ENCODE data around the gene GRIN3B.
"Not testable (repeated sequence)": the region's sequence is repeated elsewhere in the genome, so short reads cannot be mapped to it uniquely, and the experiment has no call there.

The GRIN3B gene

DNA sequence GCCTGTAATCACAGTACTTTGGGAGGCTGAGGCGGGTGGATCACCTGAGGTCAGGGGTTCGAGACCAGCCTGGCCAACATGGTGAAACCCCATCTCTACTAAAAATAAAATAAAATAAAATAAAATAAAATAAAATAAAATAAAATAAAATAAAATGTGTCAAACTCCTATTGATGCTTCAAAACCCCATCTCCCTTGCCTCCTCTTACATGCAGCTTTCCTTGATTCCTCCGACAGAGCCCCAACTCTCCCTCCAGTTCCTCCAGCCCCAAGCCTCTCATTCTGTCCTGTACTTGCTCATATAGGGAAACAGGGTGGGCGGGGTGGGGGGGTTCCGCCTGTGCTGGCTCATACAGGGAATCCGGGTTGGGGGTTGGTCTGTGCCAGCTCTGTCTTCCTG, 24.9 kb downstream of the GRIN3B start:
- DNase-seq = not testable (repeated sequence)

DNA sequence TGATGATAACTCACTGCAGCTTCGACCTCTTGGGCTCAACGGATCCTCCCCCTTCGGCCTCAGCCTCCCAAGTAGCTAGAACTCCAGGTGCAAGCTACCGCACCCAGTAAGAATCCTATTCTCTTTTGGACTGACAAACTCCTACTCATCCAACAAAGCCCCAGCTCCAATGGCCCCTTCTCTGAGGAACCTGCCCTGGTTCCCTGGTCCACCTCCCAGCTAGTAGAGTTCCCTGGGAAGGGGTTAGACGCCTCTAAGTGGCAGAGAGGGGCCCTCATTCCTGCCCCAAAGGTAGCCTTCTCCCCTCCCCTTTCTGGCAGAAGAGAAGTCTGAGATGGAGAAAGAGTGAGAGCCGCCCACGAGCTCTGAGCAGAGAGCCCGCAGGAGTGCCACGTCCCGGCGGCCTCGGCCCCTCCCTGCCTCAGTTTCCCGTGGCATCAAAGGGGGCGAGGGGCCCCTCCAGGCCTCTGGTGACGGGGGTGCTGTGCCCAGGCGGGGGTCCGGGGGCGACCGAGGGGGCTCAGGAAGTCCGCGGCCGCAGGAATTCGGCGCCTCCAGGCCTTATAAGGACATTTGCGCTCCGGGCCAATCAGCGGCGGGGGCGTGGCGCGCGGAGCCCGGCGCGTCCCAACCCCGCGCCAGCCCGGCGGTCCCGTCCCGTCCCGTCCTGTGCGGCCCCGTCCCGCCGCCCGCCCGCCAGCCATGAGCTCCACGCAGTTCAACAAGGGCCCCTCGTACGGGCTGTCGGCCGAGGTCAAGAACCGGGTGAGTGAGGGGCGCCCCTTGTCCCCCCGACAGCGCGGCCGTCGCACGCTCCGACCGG, 26.0 kb downstream of the GRIN3B start, which contains the start of gene CNN2:
TSS of gene CNN2 (plus strand) at position 649 of the 823 bp plus-strand sequence. CDS start at position 703, 54 bp downstream.
- DNase-seq = peak; percentile 17

DNA sequence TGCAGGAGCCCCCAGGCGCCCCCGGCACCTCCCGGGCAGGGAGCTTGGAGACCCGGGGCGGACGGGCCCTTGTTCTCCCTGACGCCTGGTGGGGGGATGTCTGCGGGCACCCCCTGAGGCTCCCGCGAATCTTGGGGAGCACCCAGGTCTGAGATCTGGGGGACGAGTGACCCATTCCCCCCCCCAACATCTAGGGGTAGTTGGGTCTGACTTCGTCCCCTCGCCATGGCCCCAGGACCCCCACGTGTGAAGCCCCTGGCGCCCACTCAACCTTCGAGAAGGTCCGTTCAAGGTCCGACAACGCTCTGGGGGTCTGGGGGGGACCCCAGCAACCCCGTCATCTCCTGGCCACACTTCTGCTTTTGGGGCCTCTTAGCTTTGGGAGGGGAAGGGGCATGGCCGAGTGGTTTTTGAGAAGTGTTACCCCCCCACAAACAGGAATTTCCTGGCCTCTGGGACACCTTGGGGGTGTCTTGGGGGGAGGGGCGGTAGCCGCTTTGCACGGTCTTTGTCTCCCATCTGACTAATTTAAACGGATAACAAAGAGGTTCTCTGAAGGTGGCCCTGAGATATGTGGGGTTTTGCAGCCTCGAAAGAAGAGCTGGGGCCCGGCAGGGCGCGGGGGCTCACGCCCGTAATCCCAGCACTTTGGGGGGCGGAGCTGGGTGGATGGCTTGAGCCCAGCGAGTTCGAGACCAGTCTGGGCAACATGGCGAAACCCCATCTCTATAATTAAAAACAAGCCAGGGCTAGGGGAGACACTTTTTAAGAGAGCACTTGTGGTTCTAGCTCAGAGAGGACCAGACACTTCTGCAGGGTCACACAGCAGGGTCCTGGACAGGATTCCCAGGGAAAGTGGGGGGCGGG, 26.8 kb downstream of the GRIN3B start:
- DNase-seq = no peak

DNA sequence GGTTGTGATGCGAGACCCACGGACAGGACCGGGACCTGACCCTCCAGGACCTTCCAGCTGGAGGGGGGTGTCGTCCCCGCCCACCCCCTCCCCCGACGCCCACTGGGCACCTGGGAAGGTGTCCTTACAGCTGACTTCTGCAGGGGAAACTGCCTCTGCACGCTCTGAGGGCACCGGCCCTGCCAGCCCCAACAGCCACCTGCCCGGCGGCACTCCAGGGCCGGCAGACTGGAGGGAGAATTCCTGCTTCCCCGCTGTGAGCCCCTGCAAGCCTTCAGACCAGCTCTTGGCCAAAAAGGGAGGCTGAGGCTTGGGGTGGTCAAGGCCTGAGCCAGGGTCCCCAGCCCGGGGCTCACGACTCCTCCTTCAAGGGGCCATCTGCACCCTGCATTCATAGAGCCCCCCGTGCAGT, 27.4 kb downstream of the GRIN3B start:
- DNase-seq = no peak

DNA sequence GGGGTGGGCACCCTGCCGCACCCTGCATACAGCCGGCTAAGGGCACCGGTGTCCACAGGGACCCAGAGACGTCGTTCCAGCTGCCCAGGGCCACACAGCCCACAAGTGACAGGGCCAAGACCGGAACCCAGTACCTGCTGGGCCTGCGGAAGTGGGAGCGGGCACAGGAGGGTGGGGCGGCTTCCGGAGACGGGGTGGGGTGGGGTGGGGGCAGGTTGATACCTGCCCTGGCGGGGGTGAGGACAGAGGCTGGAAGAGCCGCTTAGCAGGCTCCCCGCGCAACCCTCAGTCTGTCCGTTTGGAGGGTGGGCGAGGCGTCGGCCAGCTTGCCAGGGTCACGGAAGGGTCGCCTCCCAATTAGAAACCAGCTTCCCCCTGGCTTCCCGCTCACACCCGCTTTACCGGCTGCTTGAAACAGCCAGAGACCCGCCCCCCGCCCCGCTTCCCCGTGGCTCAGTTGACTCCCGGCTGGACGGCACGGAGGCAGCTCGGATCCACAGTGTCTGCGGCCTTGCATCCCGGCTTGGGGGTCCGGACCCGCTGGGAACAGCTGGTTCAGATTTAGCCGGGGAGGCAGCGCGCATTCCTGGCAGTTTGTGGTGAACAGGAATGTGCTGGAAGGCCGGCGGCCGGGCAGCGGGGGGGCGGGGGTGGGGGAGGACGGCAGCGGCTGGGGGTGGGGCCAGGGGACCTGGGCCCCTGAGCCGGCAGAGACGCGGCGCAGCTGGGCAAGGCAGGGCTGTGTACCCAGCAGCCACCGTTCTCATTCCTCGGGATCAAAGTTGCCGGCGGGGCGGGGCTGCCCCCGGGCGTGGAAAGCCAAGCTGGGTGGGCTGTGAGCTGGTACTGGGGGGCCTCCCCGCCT, 28.1 kb downstream of the GRIN3B start:
- peak; percentile 83 for DNase-seq

DNA sequence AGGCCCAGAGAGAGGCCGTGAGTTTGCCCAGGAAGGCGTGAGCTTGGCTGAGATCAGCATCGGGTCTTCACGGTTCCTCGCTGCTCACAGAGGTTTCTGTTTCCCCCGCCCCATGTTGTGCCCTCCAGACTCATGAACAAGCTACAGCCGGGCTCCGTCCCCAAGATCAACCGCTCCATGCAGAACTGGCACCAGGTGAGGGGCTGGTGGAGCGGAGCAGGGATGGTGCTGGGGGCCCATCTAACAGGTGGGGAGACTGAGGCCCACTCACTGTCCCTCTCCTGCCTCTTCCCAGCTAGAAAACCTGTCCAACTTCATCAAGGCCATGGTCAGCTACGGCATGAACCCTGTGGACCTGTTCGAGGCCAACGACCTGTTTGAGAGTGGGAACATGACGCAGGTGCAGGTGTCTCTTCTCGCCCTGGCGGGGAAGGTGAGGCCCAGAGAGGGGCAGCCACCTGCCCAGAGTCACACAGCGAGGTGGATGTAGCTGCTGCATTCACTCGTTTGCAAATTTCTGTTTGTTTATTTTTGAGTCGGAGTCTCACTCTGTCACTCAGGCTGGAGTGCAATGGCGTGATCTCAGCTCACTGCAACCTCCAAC, 32.1 kb downstream of the GRIN3B start:
- no peak for DNase-seq

DNA sequence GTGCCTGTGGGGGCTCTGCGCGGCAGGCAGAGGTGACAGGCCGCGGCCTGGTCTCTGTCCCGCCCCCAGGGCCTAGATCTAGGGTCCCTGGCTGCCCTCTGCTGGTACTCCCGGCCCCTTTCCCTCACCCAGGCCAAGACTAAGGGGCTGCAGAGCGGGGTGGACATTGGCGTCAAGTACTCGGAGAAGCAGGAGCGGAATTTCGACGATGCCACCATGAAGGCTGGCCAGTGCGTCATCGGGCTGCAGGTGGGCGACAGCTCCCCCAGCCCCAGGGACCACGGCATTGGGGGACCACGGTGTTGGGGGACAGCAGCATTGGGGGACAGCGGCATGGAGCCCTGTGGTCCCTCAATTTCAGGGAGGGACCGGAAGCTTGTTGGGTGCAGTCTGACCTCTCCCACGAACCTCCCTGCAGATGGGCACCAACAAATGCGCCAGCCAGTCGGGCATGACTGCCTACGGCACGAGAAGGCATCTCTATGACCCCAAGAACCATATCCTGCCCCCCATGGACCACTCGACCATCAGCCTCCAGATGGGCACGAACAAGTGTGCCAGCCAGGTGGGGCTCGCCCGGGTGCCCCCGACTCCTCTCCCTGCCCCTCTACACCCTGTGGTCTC, 35.9 kb downstream of the GRIN3B start:
- DNase-seq = no peak

DNA sequence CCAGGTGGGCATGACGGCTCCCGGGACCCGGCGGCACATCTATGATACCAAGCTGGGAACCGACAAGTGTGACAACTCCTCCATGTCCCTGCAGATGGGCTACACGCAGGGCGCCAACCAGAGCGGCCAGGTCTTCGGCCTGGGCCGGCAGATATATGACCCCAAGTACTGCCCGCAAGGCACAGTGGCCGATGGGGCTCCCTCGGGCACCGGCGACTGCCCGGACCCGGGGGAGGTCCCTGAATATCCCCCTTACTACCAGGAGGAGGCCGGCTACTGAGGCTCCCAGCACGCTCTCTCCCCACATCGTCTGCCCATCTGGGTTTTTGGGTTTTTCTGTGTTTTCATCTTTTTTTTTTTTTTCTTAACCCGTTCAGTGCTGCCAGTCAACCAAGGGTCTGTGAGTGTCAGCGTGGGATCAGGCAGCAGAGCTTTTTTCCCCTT, 37.4 kb downstream of the GRIN3B start:
- no peak for DNase-seq

DNA sequence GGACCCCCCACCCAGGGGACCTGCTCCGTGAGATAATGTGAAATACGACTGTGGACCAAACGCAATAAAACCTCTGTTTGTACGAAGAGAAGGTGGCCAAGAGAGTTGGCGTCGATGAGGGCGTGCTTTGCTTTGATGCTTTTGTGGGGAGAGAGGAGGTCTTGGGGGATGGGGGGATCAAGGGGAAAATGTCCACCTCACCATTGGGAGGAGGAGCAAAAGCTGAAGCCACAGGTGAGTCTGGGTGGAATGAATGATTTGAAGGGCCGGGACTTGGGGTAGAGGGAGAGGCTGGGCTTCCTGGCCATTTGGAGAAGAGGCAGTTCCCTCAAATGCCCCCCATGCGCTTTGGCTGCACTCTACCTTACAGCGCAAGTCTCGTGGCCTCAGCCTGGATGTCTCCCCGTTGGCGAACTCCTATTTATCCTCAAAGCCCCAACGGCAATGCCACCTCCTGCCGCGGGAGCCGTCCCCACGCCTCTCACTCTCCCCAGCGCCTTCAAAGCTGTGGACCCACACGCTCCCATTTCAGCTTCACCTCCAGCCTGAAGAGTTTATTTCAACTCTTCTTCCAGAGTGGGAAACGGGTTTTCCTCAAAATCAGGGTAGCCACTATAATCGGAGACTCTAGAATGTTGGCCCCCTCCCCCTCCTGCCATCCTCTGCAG, 38.9 kb downstream of the GRIN3B start:
- no peak for DNase-seq

DNA sequence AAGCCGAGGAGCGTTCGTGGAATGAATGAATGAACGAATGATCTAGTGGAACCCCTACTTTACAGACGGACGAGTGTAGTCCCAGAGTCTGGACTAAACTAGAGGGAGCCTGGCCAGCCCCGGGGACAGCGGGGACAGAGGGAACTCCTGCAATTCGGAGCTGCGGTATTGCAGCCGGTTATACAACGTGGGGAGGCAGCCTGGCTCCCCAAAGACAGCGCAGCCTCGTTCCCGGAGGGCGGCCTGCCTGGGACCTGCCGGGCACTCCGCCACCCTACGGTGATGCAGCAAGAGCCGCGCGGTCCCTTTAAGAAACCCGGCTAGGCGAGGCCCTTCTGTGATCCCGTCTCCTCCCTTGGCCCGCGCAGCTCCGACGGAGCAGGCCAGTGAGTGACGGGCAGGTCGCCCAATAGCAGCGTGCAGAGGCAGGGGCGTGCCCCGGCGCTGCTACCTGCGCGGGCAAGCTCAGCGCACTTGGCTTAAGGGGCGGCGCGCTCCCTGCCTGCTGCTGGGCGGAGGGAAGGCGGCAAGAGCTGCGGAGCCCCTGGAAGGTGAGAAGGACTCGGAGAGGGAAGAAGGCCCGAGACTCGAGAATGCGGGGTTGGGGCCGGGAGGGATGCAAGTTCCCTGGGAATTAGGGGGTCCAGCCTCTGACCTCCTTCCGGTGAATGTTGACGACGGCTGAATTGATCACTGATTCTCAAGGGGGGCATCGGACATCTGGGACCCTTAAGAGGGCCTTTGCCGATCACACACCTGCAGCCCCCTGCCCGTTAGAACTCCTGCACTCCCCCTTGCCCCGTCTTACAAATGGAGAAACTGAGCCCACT, 39.6 kb downstream of the GRIN3B start, which contains the start of gene ABCA7:
TSS of gene ABCA7 (plus strand) at position 462 of the 830 bp plus-strand sequence. CDS start 1,255 bp downstream, outside the sequence.
- DNase-seq = peak; percentile 93

DNA sequence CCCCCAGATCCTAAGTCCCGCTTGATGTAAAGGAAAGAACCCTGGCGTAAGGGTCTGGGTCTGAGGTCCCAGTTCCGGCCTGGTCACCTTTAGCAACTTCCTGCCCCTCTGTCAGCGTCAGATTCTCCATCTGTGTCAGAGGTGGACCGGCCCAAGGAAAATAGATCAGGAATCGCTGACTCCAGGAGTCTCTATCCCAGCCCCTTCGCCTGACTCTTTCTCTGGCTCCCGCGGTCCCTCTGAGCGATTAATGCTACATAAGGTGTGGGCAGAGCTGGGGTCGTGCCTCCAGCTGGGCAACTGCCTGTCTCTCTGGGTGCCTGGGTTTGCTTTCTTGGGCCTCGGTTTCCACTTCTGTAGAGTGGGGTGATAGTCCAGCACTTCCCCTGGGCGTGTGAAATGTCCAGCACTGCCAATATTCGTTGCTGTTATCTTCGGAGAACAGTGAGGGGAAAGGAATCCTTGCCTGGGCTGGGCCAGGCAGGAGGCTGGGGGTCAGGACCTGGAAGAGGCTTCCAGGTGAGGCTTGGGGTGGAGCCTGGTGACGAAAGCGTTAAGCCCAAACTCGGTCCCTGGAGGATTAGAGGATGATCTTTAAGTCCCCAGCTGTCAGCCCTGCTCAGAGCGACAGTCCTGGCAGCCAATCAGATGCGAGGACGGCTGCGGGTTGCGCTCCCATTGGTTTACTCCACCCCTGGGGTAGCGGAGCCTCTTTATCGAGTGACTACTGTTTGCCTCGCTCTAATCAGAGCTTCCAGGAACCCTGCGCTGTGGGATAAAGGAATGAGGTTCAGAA, 40.5 kb downstream of the GRIN3B start:
- peak; percentile 69 for DNase-seq

DNA sequence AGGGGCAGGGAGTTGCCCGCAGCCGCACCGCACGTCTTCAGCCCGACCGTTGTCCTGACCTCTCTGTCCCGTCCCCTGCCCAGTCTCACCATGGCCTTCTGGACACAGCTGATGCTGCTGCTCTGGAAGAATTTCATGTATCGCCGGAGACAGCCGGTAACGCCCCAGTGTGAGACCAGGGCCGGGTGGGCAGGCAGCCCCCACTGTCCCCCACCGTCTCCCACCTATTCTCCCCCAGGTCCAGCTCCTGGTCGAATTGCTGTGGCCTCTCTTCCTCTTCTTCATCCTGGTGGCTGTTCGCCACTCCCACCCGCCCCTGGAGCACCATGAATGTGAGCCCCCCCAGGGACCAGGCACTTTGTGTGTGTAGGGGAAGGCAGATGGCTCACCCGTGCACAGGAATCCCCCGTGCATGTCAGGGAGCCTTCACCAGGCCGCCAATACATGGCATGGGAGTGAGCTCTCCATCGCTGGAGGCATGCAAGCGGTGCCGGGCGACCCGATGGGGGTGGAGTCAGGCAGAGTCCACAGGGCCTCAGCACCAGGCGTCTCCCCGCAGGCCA, 41.1 kb downstream of the GRIN3B start:
- DNase-seq = no peak

DNA sequence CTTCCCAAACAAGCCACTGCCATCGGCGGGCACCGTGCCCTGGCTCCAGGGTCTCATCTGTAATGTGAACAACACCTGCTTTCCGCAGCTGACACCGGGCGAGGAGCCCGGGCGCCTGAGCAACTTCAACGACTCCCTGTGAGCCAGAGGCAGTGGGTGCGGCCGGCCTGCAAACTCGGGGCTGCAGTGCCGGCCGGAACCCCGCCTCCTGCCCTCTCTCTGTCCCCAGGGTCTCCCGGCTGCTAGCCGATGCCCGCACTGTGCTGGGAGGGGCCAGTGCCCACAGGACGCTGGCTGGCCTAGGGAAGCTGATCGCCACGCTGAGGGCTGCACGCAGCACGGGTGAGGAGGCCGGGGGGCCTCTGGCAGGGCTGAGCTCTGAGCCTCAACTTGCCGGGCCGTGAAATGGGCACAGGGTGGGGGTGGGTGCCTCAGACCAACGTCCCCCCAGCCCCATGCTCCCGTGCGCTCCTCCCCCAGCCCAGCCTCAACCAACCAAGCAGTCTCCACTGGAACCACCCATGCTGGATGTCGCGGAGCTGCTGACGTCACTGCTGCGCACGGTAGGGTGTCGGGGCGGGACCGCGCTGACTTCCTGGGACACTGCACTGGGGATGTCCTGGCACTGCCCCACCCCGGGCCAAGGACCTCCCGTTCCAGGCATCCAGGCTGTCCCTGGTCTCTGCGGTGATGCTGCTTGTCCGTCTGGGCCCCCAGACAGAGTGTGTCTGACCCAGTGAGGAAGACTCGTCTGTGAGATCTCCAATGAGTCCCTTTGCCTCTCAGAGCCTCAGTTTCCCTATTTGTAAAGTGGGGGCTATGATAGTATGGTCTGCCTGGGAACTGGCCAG, 41.8 kb downstream of the GRIN3B start:
- no peak for DNase-seq

DNA sequence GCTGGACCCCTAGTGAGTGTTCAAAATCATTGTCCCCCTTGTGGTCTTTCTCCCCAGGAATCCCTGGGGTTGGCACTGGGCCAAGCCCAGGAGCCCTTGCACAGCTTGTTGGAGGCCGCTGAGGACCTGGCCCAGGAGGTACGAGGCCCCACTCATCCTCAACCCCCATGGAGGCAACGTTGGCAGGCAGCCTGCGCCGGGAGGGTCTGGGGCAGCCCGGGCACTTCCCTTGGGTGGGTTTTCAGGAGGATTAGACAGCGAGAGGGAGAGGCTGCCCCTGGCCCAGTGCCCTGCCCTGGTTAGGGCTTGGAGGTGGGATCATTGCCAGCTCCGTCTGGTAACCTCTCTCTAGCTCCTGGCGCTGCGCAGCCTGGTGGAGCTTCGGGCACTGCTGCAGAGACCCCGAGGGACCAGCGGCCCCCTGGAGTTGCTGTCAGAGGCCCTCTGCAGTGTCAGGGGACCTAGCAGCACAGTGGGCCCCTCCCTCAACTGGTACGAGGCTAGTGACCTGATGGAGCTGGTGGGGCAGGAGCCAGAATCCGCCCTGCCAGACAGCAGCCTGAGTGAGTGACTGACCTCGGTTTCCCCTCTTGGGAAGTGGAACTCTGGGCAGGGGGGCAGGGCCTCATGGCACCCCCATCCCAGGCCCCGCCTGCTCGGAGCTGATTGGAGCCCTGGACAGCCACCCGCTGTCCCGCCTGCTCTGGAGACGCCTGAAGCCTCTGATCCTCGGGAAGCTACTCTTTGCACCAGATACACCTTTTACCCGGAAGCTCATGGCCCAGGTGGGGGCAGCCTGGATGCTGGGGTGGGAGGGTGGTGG, 42.7 kb downstream of the GRIN3B start:
- DNase-seq = no peak

DNA sequence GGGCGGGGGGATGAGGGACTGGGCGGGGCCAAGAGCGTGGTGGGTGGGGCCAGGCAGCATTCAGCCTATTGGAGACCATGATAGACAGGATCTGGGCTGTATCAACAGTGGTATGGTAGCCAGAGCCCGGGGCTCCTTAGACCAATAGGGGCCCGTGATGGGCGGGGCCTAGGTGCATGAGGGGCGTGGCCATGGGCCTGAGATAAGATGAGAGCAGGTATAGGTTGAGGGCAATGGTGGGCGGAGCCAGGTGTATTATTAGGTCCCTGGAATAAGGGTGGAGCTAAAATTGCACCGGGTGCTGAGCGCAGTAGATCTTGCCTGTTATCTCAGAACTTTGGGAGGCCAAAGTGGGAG, 45.0 kb downstream of the GRIN3B start:
- no peak for DNase-seq

DNA sequence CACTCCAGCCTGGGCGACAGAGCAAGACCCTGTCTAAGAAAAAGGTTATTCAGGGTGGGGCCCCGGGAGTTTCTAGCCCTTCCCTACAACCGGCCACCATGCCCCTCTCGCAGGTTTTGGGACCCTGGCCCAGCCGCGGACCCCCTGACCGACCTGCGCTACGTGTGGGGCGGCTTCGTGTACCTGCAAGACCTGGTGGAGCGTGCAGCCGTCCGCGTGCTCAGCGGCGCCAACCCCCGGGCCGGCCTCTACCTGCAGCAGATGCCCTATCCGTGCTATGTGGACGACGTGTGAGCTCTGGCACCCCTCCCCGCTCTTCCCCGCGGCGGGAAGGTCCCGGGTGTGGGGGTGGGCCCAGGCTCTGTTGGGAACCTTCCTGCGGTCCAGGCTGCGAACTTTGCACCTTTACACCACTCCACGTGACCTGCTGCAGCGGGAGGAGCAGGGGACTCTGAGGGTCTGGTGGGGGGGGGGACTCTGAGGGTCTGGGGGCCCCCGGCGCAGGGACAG, 46.0 kb downstream of the GRIN3B start:
- no peak for DNase-seq
